GM23248 (cell line): ENCODE data around the gene NGEF. TPM values are rescaled to one million over a fixed set of nuclear protein-coding genes. Genes with fewer than 3 reads are reported as not detected.

Source experiments
- DNase-seq: peaks from one replicate; pipeline ENCODE4 v3.0.0-alpha.2; 2015
- H2AFZ ChIP-seq: fragments of 200-600 bp; sonication (generic); 2 replicates; pipeline ENCODE4 v1.6.1; 2016; ENCODE audit warnings: antibody characterized with exemption
- H3F3A ChIP-seq: fragments of 200-600 bp; sonication (generic); 2 replicates; pipeline ENCODE4 v1.6.1; 2016; ENCODE audit warnings: mild to moderate bottlenecking, antibody characterized with exemption, mixed run types; ENCODE audit not compliant: insufficient read depth
- H3K27ac ChIP-seq: fragments of 200-600 bp; sonication (generic); 2 replicates; pipeline ENCODE4 v1.5.1; 2016; ENCODE audit warnings: mild to moderate bottlenecking
- H3K27me3 ChIP-seq: fragments of 200-600 bp; sonication (generic); replicated peaks from 2 replicates; pipeline ENCODE4 v1.6.1; 2016; ENCODE audit warnings: mild to moderate bottlenecking; ENCODE audit not compliant: insufficient read depth
- H3K36me3 ChIP-seq: fragments of 200-600 bp; sonication (generic); 2 replicates; pipeline ENCODE4 v1.6.1; 2016; ENCODE audit warnings: low read depth, mild to moderate bottlenecking
- H3K4me1 ChIP-seq: fragments of 200-600 bp; sonication (generic); 2 replicates; pipeline ENCODE4 v1.6.1; 2016; ENCODE audit warnings: mild to moderate bottlenecking; ENCODE audit not compliant: insufficient read depth
- H3K4me2 ChIP-seq: fragments of 200-600 bp; sonication (generic); one replicate; pipeline ENCODE4 v1.6.1; 2016; ENCODE audit warnings: mild to moderate bottlenecking; ENCODE audit not compliant: unreplicated experiment
- H3K4me3 ChIP-seq: fragments of 200-600 bp; sonication (generic); 2 replicates; pipeline ENCODE4 v1.5.1; 2016; ENCODE audit warnings: mild to moderate bottlenecking
- H3K79me2 ChIP-seq: fragments of 200-600 bp; sonication (generic); 2 replicates; pipeline ENCODE4 v1.6.1; 2016; ENCODE audit warnings: mild to moderate bottlenecking; ENCODE audit not compliant: insufficient read depth
- H3K9ac ChIP-seq: fragments of 200-600 bp; sonication (generic); 2 replicates; pipeline ENCODE4 v1.6.1; 2016; ENCODE audit warnings: mild to moderate bottlenecking
- H3K9me2 ChIP-seq: fragments of 200-600 bp; sonication (generic); 2 replicates; pipeline ENCODE4 v1.6.1; 2016; ENCODE audit warnings: mixed run types, mild to moderate bottlenecking, moderate library complexity; ENCODE audit not compliant: insufficient read depth
- H3K9me3 ChIP-seq: fragments of 200-600 bp; sonication (generic); one replicate; pipeline ENCODE4 v1.6.1; 2017; ENCODE audit warnings: low read depth
- H4K20me1 ChIP-seq: fragments of 200-600 bp; sonication (generic); 2 replicates; pipeline ENCODE4 v1.6.0; 2016; ENCODE audit not compliant: insufficient read depth
- EZH2 ChIP-seq: fragments of 200-600 bp; sonication (generic); IDR thresholded peaks from 2 replicates; pipeline ENCODE4 v1.6.1; 2018; ENCODE audit warnings: antibody characterized with exemption, mild to moderate bottlenecking; ENCODE audit not compliant: insufficient read depth, poor library complexity, severe bottlenecking
- EZH2phosphoT487 ChIP-seq: fragments of 200-600 bp; sonication (generic); IDR thresholded peaks from 2 replicates; pipeline ENCODE4 v1.6.1; 2018; ENCODE audit warnings: antibody characterized with exemption, moderate library complexity, mild to moderate bottlenecking, low read depth; ENCODE audit not compliant: insufficient read depth
- WGBS, 2 experiments: methylation state at CpG; one replicate each; pipeline ENCODE4 v1.1.6; 2015 to 2017; ENCODE audit warnings: low lambda C conversion rate in 2 of 2, low coverage in 1 of 2; ENCODE audit errors: missing lambda C conversion rate in 2 of 2; 5-methylcytosine and 5-hydroxymethylcytosine counted together
- in situ Hi-C: fragments of 300-500 bp; cut with MboI; formaldehyde crosslinking; loops from 2 replicates; pipeline ENCODE4 v1.15.0; 2020
- polyA plus RNA-seq: library from polyadenylated mRNA; unstranded; fragments of >200 nt; fragmentation: Nextera tagmentation; extraction: Ambion mirVana; gene quantifications from 2 replicates; pipeline ENCODE4 v1.2.1, GENCODE V29; 2016
- total RNA-seq: library from RNA; depleted of rRNA; stranded (reverse); fragments of >200 nt; shearing (Covaris generic); gene quantifications from 2 replicates; pipeline ENCODE4 v1.2.3, GENCODE V29; 2014

Gene NGEF
- total and polyA plus RNA-seq, 2 experiments from 2014 or later: 0.43 TPM; not detected in 1

GRCh38 chr2:233005096-233005495 is 8.0 kb downstream of the NGEF start:
- Histone ChIP-seq H3K27ac (no peak overlapping the region), H3K27me3 (peaks cover 16% of the 10 kb centered on the region), H4K20me1 (no peaks in the 10 kb centered on the region), H3K9ac (no peak overlapping the region), H3K79me2 (no peaks in the 10 kb centered on the region), H2AFZ (no peak overlapping the region), H3K36me3 (no peaks in the 10 kb centered on the region), H3K9me3 (no peaks in the 10 kb centered on the region), H3K4me1 (no peaks in the 10 kb centered on the region), H3K4me3 (no peak overlapping the region), H3F3A (no peaks in the 10 kb centered on the region), H3K4me2 (no peak overlapping the region), H3K9me2 (no peaks in the 10 kb centered on the region)
- no peak for DNase-seq
- WGBS, 2 experiments: 66 to 78% methylated on average over 6 of the region's 6 CpGs
- in situ Hi-C loops: no loop called here
- TF ChIP-seq EZH2 (no peak), EZH2phosphoT487 (no peak)

- no peaks in the 10 kb centered on the region for H3K9me2 ChIP-seq
- no peak for DNase-seq
- H3K27ac ChIP-seq: no peak overlapping the region
- in situ Hi-C loops: no loop called here
- H2AFZ ChIP-seq: no peak overlapping the region
- no peak overlapping the region for H3K9ac ChIP-seq
- H3K79me2 ChIP-seq: no peaks in the 10 kb centered on the region
- H3K9me3 ChIP-seq: no peaks in the 10 kb centered on the region
- peaks cover 16% of the 10 kb centered on the region for H3K27me3 ChIP-seq
- no peaks in the 10 kb centered on the region for H3K36me3 ChIP-seq
- H3K4me2 ChIP-seq: no peak overlapping the region
- WGBS, 2 experiments: 41 to 43% methylated on average over 9 of the region's 9 CpGs
- no peak overlapping the region for H3K4me3 ChIP-seq
- no peaks in the 10 kb centered on the region for H4K20me1 ChIP-seq
- H3F3A ChIP-seq: no peaks in the 10 kb centered on the region
- no peak for TF ChIP-seq EZH2phosphoT487
- no peak for TF ChIP-seq EZH2
- H3K4me1 ChIP-seq: no peaks in the 10 kb centered on the region
Observed at GRCh38 chr2:233003658-233004555, 9.1 kb downstream of the NGEF start.

GRCh38 chr2:233002829-233003657 is 10.0 kb downstream of the NGEF start:
- no peak overlapping the region for H2AFZ ChIP-seq
- no peaks in the 10 kb centered on the region for H3K9me2 ChIP-seq
- no peak for TF ChIP-seq EZH2
- no peak for TF ChIP-seq EZH2phosphoT487
- no peak overlapping the region for H3K9ac ChIP-seq
- DNase-seq: no peak
- H3K27me3 ChIP-seq: peaks cover 16% of the 10 kb centered on the region
- H3K4me1 ChIP-seq: no peaks in the 10 kb centered on the region
- no peak overlapping the region for H3K4me3 ChIP-seq
- H3K4me2 ChIP-seq: no peak overlapping the region
- no peaks in the 10 kb centered on the region for H3K36me3 ChIP-seq
- no peaks in the 10 kb centered on the region for H3F3A ChIP-seq
- WGBS, 2 experiments: 72 to 76% methylated on average over 18 to 19 of the region's 19 CpGs
- in situ Hi-C loops: no loop called here
- no peak overlapping the region for H3K27ac ChIP-seq
- H4K20me1 ChIP-seq: no peaks in the 10 kb centered on the region
- H3K79me2 ChIP-seq: no peaks in the 10 kb centered on the region
- no peaks in the 10 kb centered on the region for H3K9me3 ChIP-seq

GRCh38 chr2:233000886-233001750 is 11.9 kb downstream of the NGEF start:
- 84 to 86% methylated on average over 19 to 20 of the region's 20 CpGs for WGBS, 2 experiments
- DNase-seq: no peak
- H3K4me1 ChIP-seq: no peaks in the 10 kb centered on the region

More at GRCh38 chr2:233000886-233001750, 11.9 kb downstream of the NGEF start:
- no peak overlapping the region for H3K27ac ChIP-seq
- H3K4me2 ChIP-seq: no peak overlapping the region
- peaks cover 14% of the 10 kb centered on the region for H3K27me3 ChIP-seq
- H3K9ac ChIP-seq: no peak overlapping the region
- no peaks in the 10 kb centered on the region for H4K20me1 ChIP-seq
- H2AFZ ChIP-seq: no peak overlapping the region
- H3F3A ChIP-seq: no peaks in the 10 kb centered on the region
- H3K4me3 ChIP-seq: no peak overlapping the region
- in situ Hi-C loops: no loop called here
- no peaks in the 10 kb centered on the region for H3K9me3 ChIP-seq
- no peaks in the 10 kb centered on the region for H3K9me2 ChIP-seq
- no peaks in the 10 kb centered on the region for H3K79me2 ChIP-seq
- H3K36me3 ChIP-seq: no peaks in the 10 kb centered on the region
- TF ChIP-seq EZH2 (no peak), EZH2phosphoT487 (no peak)
